ENCODE data around the gene KRTAP4-11.
"Not testable (repeated sequence)": the region's sequence is repeated elsewhere in the genome, so short reads cannot be mapped to it uniquely, and the experiment has no call there.

GRCh38 chr17:41119696-41120690 lies 1.8 kb upstream of the KRTAP4-11 start:
- not testable (repeated sequence) for TF ChIP-seq ZNF211 (tag by site-specific recombination; IDR thresholded peaks at IDR 0.05; ENCODE audit: low read depth); ZNF621 (tag by site-specific recombination; IDR thresholded peaks at IDR 0.05); SALL2 (tag by site-specific recombination; IDR thresholded peaks at IDR 0.05; ENCODE audit: borderline replicate concordance); ZNF350 (tag by site-specific recombination; IDR thresholded peaks at IDR 0.05); CTCF (tag by site-specific recombination; IDR thresholded peaks at IDR 0.05)

Measured in HEK293 (cell line).